Natural killer cell treated with Interleukin-12 subunit alpha and Interleukin-12 subunit beta and Interleukin-15 and Interleukin-18, amount 100 ng/mL, for 72 hours (primary cell): ENCODE data around the gene COPE. TPM values are rescaled to one million over a fixed set of nuclear protein-coding genes. Genes with fewer than 3 reads are reported as not detected.

Experiments used
- ATAC-seq, 2 donors: fragments of 150-1000 bp; cut with Tn5 transposase in 1 of 2; sonication (Bioruptor Pico), chemical (Tn5 transposase) in 1 of 2; 2 replicates each; pipeline ENCODE4 v1.10.0; 2021
- DNase-seq: peaks from one replicate; pipeline ENCODE4 v3.0.0; 2022; ENCODE audit warnings: low spot score
- H3K27ac Mint-ChIP-seq, 2 donors: 1 replicate in 1 of 2; 2 replicates in 1 of 2; pipeline ENCODE4 v1.8.0; 2022; ENCODE audit warnings: mixed read lengths in 2 of 2, mild to moderate bottlenecking in 1 of 2, moderate library complexity in 1 of 2
- H3K27me3 Mint-ChIP-seq, 2 donors: 1 replicate in 1 of 2; 2 replicates in 1 of 2; pipeline ENCODE4 v1.8.0; 2022; ENCODE audit warnings: mixed read lengths in 2 of 2
- H3K36me3 Mint-ChIP-seq: one replicate; pipeline ENCODE4 v1.8.0; 2022; ENCODE audit warnings: mixed read lengths
- H3K4me1 Mint-ChIP-seq, 2 donors: 1 replicate in 1 of 2; 2 replicates in 1 of 2; pipeline ENCODE4 v1.8.0; 2022; ENCODE audit warnings: low read depth in 2 of 2, mixed read lengths in 2 of 2, mild to moderate bottlenecking in 1 of 2
- H3K4me3 Mint-ChIP-seq: one replicate; pipeline ENCODE4 v1.8.0; 2022; ENCODE audit warnings: mixed read lengths
- H3K9me3 Mint-ChIP-seq: 2 replicates; pipeline ENCODE4 v1.8.0; 2022; ENCODE audit warnings: mixed read lengths
- total RNA-seq, 2 donors: library from RNA; stranded (reverse); gene quantifications; one replicate each; pipeline ENCODE4 v1.2.3, GENCODE V29; 2022

Gene COPE
- total RNA-seq, 2 donors from 2014 or later, result 204 to 275 TPM

DNA sequence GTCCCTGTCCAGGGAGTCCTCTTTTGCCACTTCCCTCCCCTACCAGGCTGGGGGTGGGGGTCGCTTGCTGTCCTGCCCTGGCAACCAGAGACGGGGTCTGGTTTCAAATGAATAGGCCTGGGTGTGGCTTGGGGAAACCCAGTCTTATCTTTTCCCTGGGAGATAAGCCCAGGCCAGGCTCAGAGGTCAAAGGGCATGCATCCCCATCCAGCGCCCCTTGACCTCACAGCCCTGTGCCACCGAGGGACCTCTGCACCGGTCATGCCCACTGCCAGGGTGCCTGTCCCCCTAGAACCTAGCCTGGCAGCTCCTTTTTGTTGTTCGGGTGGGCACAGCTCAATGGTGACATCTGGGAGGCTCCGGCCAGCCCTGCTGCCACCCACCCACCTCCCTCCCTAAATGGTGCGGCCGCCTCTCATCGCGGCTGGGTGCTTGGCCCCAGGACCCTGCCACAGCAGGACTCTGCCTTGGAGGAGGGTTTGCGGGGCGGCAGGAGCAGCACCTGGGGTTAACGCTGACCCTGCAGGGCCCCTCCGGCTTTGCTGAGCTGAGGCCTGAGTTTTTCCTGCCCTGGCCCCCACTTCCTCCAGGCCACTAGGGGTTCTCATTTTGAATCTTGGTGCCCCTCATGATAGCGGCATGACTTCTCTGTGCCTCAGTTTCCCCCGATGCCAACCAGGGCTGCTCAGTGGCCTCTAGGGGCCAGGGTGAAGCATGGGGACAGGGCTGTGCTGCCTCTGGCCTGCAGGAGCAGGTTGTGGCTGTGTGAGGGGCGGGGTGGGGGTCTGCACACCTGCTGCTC lies 20.4 kb downstream of the COPE start:
- DNase-seq, result no peak
- Mint-ChIP-seq H3K27me3 (peaks cover 11 to 13% of the 10 kb centered on the region in 2 donors), H3K4me3 (no peak overlapping the region), H3K36me3 (no peaks in the 10 kb centered on the region), H3K9me3 (no peaks in the 10 kb centered on the region), H3K27ac (no peak overlapping the region), H3K4me1 (peaks cover 5 to 8% of the 10 kb centered on the region in 2 donors)
- no peak for ATAC-seq

DNA sequence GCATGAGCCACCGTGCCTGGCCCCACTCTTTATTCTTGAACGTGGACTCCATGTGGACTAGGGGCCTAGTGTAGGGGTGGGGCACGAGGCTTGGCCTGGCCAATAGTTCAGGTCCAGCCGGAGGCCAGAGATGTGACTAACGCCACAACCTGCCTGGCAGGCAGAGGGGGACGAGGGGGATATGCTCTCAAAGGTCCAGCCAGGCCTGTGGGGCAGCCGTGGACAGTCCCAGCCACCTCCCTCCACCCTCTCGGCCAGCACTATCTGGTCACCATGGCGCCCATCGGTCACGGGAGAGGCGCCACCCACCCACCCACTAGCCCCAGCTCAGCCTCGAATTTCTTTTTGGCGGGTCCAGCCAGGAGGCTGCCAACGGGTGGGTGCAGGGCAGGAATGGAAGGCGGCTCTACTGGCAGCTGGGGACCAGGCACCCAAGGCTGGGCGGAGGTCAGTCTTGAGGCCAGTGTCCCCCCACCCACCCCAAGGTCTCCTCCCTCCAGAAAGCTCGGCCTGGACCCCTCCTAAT lies 21.0 kb downstream of the COPE start:
- Mint-ChIP-seq H3K36me3 (no peaks in the 10 kb centered on the region), H3K4me3 (no peak overlapping the region), H3K27me3 (peaks cover 13% of the 10 kb centered on the region in 2 donors), H3K4me1 (peaks cover 5 to 8% of the 10 kb centered on the region in 2 donors), H3K9me3 (no peaks in the 10 kb centered on the region), H3K27ac (no peak overlapping the region)
- DNase-seq (no peak), ATAC-seq (no peak)

DNA sequence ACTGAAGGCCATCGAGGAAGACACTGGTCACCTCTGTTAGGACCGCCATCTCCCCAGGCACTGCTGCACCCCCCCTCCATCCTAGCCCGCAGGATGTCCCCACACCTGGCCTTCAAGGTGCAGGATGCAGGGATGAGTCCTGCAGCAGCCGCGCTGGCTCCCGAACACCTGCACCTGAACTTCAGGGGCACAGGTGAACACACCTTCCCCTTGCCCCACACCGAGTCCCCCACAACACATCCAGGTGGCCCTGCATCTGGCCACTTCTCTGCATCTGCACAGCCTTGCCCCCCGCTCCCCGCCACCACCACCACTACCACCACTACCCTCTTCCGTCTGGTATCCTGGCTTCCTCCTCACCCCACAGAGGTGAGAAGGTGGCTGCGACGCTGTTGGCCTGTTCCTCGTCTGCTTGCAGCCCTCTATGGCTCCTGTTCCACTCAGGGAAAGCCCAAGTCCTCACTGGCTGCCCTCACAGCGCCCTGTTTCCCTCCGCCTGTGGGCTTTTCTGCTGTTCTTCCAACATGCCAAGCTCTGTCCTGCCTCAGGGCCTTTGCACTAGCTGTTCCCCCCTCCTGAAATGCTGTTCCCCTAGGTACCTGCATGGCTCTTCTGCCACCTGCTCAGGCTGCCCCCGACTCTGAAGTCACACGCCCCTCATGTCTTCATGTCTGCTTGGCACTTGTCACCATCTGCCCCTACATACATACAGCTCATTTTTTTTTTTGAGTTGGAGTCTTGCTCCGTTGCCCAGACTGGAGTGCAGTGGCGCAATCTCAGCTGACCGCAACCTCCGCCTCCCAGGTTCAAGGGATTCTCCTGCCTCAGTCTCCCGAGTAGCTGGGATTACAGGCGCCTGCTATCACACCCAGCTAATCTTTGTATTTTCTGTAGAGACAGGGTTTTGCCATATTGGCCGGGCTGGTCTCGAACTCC lies 21.8 kb downstream of the COPE start:
- Mint-ChIP-seq H3K27me3 (peaks cover 13% of the 10 kb centered on the region in 2 donors), H3K27ac (no peak overlapping the region), H3K4me1 (peaks cover 5 to 8% of the 10 kb centered on the region in 2 donors), H3K4me3 (peak overlapping the region; percentile 19), H3K9me3 (no peaks in the 10 kb centered on the region), H3K36me3 (no peaks in the 10 kb centered on the region)
- ATAC-seq (peak in 1 of 2 donors; percentile 17), DNase-seq (no peak)

DNA sequence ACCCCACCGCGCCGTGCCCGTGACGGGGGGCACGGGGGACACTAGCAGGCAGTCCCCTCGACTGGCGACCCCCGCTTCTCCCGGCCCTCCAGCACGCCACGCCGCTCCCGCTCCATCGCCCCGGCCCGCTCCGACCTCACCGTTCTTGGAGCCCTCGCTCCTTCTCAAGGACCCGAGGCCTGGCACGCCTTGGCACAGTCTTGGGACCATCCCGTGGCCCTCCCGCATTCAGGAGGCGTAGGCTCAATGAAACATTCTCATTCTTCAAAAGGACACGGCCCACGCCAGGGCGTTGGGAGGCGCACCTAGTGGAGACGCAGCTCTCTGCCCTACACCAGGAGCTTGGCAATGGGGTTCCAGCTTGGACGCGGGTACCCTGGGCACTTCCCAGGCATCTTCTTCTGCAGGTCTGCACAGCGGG lies 22.8 kb downstream of the COPE start:
- H3K4me3 Mint-ChIP-seq, result peak overlapping the region; percentile 63
- H3K9me3 Mint-ChIP-seq, result no peaks in the 10 kb centered on the region
- H3K36me3 Mint-ChIP-seq, result no peaks in the 10 kb centered on the region
- peaks cover 5 to 8% of the 10 kb centered on the region in 2 donors for H3K4me1 Mint-ChIP-seq
- ATAC-seq (no peak), DNase-seq (no peak)
- H3K27me3 Mint-ChIP-seq, result peaks cover 13% of the 10 kb centered on the region in 2 donors
- no peak overlapping the region for H3K27ac Mint-ChIP-seq

DNA sequence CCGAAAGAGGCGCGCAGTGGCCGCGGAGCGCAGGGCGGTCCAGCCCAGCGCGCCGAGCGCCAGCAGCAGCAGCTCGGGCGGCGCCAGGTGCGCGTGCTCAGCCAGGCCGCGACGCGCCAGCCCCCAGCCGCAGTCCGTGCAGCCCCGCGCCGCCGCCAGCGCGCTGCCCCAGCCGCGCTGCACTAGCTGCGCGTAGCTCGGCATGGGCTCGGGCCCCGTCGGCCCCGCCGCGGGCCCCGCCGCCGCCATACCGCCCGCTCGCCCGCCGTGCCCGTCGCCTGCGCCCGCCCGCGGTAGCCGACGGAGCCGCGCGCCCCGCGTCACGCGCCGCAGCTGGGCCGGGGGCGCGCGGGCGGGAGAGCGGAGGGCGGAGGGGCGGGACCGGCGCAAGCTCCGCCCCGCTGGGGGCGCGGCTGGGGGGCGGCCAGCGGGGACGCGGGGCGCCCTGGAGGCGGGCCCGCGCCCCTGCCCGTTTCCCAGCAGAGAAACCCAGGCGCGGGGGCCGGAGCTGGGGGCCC lies 23.3 kb downstream of the COPE start, which contains the start of gene CERS1:
Gene CERS1 (minus strand): TSS at position 335 of the 518 bp plus-strand sequence. CDS start 86 bp downstream, at position 249.
- no peaks in the 10 kb centered on the region for H3K36me3 Mint-ChIP-seq
- DNase-seq (no peak), ATAC-seq (no peak)
- H3K27me3 Mint-ChIP-seq, result peaks cover 13% of the 10 kb centered on the region in 2 donors
- no peaks in the 10 kb centered on the region for H3K9me3 Mint-ChIP-seq
- H3K4me3 Mint-ChIP-seq, result peak within 1 kb of the TSS; percentile 63
- H3K4me1 Mint-ChIP-seq, result peaks cover 5 to 8% of the 10 kb centered on the region in 2 donors
- H3K27ac Mint-ChIP-seq, result no peak within 1 kb of the TSS

DNA sequence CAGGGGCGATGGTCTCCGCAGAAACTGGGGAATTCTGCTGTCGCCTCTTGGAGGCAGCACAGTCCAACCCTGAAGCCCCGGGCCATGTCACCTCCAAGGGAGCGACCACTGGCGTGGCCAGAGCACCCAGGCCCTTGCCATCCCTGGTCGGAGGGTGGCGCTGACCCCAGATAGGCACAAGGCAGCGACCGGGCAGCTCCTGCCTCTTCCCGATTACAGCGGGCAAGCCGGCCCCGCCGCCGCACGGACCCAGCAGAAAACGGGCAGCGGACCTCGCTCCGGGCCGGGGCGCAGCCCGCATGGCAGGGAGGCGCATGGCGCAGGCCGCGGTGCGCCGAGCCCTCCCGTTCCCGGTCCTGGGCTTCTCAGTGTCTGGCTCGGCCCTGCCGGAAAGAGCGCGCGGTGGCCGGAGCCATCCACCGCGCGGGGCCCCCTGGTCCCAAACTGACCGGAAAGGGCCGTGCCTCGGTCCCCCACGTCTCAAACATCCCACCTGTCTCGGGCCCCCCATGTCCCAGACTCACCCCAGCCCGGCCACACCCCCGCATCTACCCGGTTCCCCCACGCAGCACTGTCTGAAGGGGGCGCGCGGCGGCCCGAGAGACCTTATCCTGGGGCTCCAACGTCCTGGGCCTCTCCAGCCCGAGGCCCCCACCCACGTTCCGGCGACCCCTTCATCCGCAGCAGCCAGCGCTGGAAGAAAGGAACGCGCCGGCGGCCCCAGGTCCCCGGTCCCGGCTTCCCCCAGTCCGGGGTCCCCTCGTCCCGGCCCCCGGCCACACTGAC lies 24.0 kb downstream of the COPE start:
- Mint-ChIP-seq H3K4me3 (no peak overlapping the region), H3K27me3 (peaks cover 13% of the 10 kb centered on the region in 2 donors), H3K4me1 (peaks cover 5 to 8% of the 10 kb centered on the region in 2 donors), H3K9me3 (no peaks in the 10 kb centered on the region), H3K27ac (no peak overlapping the region), H3K36me3 (no peaks in the 10 kb centered on the region)
- DNase-seq, result no peak
- no peak for ATAC-seq

DNA sequence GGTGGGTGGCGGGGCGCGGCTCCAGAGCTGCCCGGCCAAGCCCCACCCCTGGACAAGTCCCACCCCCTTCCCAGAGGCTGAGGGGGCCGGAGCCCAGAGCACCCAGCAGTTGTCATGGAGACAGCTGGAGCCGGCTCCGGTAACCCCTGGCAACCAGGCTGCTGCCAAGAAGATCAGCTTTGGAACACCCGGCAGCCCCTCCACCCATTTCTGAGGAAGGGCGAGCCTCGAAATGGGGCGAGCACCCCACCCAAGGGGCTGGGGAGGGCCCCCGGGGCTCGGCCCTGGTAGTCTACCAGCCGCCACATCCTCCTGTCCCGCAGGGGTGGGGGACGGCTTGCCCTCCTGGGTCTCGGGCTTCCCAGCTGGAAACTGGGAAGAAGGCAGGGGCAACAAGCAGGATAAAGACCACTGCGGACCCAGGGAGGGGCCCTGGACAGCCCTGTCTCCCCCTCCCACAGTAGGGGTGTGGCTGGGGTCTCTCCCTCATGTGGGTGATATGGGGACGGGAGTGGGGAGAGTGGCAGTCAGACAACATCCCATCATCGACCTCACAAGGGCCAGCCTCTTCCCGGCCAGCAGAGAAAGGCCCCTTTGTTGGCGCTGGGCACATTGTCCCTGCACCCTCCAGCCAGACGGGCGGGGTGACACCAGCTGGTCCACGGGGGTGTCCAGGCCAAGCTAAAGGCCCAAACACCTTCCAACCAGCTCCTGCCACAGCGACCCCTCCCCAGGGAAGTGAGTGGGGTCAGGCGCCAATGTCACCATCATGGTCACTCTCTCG lies 24.7 kb downstream of the COPE start:
- no peak for DNase-seq
- Mint-ChIP-seq H3K36me3 (no peaks in the 10 kb centered on the region), H3K27ac (no peak overlapping the region), H3K9me3 (no peaks in the 10 kb centered on the region), H3K27me3 (peaks cover 13 to 17% of the 10 kb centered on the region in 2 donors), H3K4me1 (peaks cover 5 to 8% of the 10 kb centered on the region in 2 donors), H3K4me3 (no peak overlapping the region)
- ATAC-seq, result no peak

DNA sequence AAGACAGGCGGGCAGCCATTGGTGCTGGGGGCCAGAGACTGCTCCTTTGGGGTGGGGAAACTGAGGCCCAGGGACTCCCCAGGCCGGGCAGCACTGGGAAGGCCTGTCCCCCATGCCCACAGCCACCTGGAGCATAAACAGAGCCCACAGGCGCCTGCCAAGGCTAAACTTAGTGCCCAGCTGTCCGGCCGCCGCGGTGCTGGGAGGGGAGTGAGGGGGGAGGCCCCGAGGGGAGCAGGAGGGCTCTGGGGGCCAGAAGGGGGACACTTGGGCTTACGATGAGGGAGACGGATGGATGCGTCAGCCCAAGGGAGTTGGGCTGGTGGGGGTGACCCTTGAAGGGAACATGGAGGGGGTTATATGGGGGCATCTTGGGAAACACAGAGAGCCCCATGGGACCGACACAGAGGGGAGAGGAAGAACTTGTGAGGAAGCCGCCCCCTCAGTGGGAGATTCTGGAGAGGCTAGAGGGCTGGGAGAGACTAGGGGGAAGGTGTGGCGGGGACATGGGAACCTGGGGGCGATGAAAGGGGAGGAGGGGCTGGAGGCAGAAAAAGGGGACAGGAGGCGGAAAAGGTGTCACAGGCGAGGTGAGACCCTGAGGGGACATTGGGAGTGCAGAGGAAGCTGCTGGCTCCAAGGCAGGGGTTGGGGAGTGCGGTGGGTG lies 25.5 kb downstream of the COPE start:
- no peaks in the 10 kb centered on the region for H3K36me3 Mint-ChIP-seq
- H3K4me1 Mint-ChIP-seq, result peaks cover 5 to 8% of the 10 kb centered on the region in 2 donors

DNA sequence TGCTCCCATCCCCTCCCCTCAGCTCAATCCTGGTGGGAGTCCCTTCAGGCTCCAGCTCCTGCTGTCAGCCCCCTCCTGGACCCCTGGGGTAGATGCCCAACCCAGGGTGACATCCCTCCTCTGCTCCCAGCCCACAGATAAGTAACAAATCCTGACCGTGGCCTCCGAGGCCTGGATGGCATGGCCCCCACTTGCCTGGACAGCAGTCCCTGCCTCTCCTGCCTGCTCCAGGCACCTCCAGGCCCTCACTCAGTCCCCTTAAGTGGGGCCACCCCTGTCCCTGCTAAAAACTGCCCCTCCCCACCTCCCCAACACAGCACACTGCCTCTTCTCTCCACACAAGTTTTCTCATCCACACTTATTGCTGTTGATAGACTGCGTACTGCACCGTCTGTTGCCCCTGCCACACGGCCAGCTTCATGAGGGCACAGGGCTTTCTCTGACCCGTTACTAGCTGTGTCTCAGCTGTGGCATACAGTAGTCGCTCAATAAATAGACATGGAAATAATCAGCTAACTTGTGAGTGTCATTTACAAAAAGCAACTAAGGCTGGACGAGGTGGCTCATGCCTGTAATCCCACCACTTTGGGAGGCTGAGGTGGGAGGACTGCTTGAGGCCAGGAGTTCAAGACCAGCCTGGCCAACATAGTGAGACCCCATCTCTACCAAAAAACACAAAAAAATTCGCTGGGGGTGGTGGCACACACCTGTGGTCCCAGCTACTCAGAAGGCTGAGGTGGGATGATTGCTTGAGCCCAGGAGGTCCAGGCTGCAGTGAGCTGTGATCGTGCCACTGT lies 29.0 kb downstream of the COPE start:
- Mint-ChIP-seq H3K4me1 (peaks cover 0 to 3% of the 10 kb centered on the region in 2 donors), H3K4me3 (no peak overlapping the region), H3K36me3 (no peaks in the 10 kb centered on the region), H3K27ac (no peak overlapping the region), H3K9me3 (no peaks in the 10 kb centered on the region), H3K27me3 (peaks cover 0 to 11% of the 10 kb centered on the region in 2 donors)
- DNase-seq (no peak), ATAC-seq (no peak)

More for the DNA sequence above, 25.5 kb downstream of the COPE start:
- no peak overlapping the region for H3K4me3 Mint-ChIP-seq
- no peak for ATAC-seq
- DNase-seq, result no peak
- H3K27me3 Mint-ChIP-seq, result peaks cover 13 to 17% of the 10 kb centered on the region in 2 donors
- no peak overlapping the region for H3K27ac Mint-ChIP-seq
- no peaks in the 10 kb centered on the region for H3K9me3 Mint-ChIP-seq

DNA sequence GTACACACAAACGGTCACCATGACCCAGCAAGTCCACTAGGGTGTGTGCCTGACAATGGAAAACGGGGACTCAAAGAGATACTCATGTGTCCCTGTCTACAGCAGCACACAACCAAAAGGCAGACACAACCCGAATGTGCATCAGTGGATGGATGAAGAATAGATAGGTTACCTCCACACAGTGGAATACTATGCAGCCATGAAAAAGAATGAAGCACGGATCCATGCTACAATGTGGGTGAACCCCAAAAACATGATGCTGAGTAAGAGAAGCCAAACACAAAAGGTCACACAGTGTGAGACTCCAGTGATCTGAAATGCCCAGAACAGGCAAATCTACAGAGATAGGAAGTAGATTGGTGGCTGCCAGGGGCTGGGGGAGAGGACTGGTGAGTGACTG lies 32.2 kb downstream of the COPE start:
- peaks cover 0 to 8% of the 10 kb centered on the region in 2 donors for H3K27me3 Mint-ChIP-seq
- H3K36me3 Mint-ChIP-seq, result no peaks in the 10 kb centered on the region

DNA sequence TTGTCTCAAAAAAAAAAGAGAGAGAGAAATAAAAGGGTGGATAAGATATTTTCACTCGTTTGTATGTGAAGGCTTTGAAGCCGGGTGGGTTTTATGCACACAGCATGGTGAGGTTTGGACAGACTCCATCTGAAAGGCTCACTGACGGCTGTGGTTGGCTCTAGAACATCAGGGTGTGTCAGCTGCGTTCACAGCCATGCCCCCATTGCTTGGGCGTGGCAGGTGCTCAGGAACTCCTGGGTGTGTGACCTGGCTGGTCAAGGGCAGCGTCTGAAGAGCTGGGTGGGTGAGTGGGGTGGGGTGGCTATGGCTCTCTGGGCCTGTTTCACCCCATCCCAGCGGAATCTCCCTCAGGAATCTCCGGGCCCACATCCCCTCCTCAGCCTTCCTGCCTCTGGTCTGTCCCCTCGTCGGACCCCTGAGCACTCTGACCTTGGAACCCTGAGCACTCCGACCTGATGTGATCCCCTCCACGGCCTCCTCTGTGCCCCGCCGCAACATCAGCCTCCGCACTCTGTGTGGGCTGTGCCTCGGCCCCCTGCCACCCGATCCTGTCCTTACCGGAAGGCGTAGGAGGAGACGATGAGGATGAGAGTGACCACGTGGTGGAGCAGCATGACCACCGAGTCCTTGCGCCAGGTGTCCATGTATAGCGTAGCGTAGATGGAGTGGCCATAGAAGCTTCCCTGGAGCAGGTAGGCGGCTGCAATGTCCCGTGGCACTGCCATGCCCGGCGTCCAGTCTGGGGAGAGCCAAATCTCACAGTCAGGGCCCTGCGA lies 35.5 kb downstream of the COPE start:
- ATAC-seq, result no peak
- no peaks in the 10 kb centered on the region for H3K36me3 Mint-ChIP-seq
- no peaks in the 10 kb centered on the region for H3K9me3 Mint-ChIP-seq
- H3K27me3 Mint-ChIP-seq, result peaks cover 0 to 4% of the 10 kb centered on the region in 2 donors
- no peak for DNase-seq
- H3K4me3 Mint-ChIP-seq, result no peak overlapping the region
- H3K27ac Mint-ChIP-seq, result no peak overlapping the region
- peaks cover 0 to 3% of the 10 kb centered on the region in 2 donors for H3K4me1 Mint-ChIP-seq

More for the DNA sequence above, 32.2 kb downstream of the COPE start:
- no peak overlapping the region for H3K27ac Mint-ChIP-seq
- DNase-seq (no peak), ATAC-seq (no peak)
- peaks cover 0 to 3% of the 10 kb centered on the region in 2 donors for H3K4me1 Mint-ChIP-seq
- no peaks in the 10 kb centered on the region for H3K9me3 Mint-ChIP-seq
- no peak overlapping the region for H3K4me3 Mint-ChIP-seq
